GM18511 (cell line): ENCODE measurements around the gene TLCD3A.
"Not testable (repeated sequence)": the region's sequence is repeated elsewhere in the genome, so short reads cannot be mapped to it uniquely, and the experiment has no call there.

ENCODE experiments used
- ATAC-seq: cut with Tn5 transposase; IDR thresholded peaks from one replicate; pipeline ENCODE4 v1.9.1; 2021; ENCODE audit warnings: mild to moderate bottlenecking, moderate library complexity; ENCODE audit not compliant: unreplicated experiment

The TLCD3A gene

GRCh38 chr17:784143-784542 lies 51.7 kb downstream of the TLCD3A start:
- ATAC-seq, result no peak

GRCh38 chr17:785901-786300 lies 53.5 kb downstream of the TLCD3A start:
- not testable (repeated sequence) for ATAC-seq

DNA sequence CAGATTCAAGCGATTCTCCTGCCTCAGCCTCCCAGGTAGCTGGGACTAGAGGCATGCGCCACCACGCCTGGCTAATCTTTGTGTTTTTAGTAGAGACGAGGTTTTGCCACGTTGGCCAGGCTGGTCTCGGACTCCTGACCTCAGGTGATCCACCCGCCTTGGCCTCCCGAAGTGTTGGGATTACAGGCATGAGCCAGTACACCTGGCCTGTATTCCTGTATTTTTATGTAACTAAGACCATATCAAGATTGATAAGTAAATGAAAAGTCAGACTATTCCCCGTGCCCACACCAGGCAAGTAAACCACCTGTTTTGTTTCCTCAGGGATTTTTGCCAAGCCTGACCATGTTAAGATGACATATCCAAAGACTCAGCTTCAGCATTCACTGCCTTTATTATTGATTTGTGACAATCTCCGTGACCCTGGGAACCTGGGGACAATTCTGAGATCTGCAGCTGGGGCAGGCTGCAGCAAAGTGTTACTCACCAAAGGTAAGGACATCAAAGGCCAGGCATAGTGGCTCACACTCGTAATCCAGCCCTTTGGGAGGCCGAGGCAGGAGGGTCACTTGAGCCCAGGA lies 55.3 kb downstream of the TLCD3A start:
- no peak for ATAC-seq

DNA sequence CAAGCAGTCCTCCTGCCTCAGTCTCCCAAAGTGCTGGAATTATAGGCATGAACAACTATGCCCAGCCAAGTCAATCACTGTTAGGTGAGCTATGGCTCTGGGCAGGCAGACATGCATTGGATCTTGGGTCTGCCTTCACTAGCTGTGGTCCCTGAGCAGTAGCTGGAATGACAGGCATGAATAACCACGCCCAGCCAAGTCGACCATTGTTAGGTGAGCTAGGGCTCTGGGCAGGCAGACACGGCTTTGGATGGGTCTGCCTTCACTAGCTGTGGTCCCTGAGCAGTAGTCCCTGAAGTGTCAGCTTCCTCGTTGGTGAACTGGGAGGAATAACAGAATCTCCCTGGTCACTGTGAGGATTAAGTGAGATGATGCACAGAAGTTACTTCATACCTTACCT lies 56.2 kb downstream of the TLCD3A start:
- ATAC-seq, result no peak

DNA sequence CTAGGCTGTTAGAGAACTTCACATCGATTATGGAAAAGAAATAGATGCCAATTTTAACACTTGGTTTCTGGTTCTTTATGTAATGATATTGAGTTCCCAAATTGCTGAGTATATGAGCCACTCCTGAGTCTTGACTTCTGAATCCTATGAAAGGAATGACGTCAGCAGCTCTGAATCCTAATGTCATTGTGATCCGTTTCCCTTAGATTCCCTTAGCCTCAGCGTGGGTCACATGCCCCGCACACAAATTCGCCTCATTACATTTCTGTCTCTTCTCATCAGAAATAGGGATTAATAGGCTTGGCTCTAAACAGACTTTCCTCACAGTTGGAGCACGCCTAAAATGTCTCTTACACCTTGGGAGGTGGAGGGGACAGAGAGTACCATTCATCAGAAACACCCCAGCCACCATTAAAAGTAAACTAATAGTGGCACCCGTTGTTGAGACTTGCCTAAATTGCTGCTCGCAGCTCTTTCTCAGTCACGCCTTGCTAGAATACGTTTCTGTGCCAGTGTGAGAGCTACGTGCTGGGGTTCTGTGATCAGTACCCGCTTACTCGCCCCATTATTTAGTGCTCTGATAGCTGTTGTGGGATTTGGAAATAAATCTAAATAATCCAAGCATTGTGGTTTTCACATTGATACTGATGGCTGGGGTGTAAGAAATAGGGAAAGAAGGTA lies 56.9 kb downstream of the TLCD3A start:
- no peak for ATAC-seq

DNA sequence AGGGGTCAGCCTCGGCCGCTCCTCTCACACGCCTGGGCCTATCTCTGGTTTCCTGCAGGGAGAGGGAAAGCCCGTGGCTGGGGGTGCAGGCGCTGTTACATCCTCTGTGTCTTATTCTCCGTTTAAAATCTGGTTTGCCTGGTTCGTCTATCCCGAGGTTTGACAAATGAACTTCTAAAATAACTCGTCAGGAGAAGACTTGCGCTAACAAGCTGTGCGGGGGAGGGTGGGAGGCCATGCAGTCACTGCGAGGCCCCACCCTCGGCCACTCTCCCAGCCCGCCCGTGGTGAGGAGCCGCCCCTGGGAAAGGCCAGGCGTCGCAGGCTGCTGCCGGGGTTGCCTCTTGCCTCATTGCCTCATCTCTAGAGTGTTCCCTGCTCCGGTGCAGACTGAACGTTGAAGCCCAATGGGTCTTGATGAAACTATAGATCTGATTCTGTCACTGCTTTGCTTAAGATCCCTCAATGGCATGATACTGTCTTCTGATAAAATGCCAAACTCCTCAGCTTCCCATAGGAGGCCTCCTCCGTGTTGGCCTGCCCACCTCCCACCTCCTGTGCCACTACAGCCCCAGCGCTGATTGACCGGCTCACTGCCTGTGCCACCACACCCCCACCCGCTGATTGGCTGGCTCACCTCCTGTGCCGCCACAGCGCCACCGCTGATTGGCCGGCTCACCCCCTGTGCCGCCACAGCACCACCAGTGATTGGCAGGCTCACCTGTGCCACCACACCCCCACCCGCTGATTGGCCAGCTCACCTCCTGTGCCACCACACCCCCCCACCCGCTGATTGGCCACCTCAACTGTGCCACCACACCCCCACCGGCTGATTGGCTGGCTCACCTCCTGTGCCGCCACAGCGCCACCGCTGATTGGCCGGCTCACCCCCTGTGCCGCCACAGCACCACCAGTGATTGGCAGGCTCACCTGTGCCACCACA lies 57.8 kb downstream of the TLCD3A start:
- ATAC-seq, result not testable (repeated sequence)

- ATAC-seq, result not testable (repeated sequence)
Measured at GRCh38 chr17:790874-791247, 58.5 kb downstream of the TLCD3A start.

GRCh38 chr17:791829-792228 lies 59.4 kb downstream of the TLCD3A start:
- ATAC-seq, result no peak

DNA sequence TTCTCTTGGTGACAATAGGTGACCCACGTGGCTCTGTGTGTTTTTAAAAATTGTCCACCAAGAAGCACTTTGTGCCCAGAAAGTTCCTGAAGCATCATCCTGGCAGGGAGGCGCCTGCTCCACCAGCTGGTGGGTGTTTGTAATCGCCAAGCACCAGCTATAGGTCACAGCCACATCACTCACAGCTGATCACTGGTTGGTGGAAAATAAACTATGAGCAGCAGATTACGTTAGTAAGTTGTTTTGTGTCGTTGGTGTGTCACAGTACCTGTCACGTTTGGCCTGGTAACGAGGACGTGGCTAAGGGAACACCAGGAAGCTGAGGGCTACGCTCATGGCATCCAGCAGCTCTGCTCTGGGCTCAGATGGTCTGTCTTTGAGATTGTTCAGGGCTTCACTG lies 59.9 kb downstream of the TLCD3A start:
- no peak for ATAC-seq
